GM19372 (cell line): ENCODE measurements around the gene MTTP.

Experiments
- ATAC-seq: cut with Tn5 transposase; IDR thresholded peaks from one replicate; pipeline ENCODE4 v1.9.1; 2021; ENCODE audit warnings: mild to moderate bottlenecking, low read depth, moderate library complexity; ENCODE audit not compliant: unreplicated experiment

The MTTP gene

DNA sequence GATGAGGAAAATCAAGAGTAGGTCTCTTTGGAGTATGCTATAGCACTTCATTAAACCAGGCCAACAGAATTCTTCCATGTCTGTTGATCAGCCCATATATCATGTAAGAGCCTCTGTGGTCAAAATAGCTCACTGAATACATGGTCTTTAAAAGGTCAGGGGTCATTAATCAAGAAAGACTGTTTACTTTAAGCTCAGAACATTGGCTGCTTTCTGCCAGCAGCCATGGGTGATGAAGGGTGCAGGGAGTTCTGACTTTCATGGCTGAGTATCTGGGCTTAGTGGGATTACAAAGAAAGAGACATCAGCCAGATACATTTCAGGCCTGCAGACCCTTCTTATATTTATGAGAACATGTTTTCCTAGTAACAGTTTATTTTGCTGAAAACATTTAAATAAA, 90.1 kb downstream of the MTTP start:
- no peak for ATAC-seq

DNA sequence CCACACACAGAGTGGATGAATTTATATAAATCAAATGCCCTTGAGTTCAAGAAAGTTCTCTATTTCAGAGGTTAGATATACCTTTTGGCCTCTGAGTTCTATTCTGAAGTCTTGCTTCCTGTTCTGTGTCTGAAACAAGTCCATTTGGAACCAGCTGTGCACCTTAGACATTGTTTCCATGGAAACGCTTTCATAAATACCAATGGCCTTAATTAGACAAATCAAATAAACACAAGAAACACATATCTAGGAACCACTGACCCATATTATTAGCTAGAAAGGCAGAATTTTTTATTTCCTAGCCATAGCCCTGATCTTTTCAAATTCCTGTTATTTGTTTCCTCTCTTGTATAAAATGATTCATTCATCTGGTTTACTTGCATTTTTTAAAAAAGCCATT, 91.4 kb downstream of the MTTP start:
- no peak for ATAC-seq

DNA sequence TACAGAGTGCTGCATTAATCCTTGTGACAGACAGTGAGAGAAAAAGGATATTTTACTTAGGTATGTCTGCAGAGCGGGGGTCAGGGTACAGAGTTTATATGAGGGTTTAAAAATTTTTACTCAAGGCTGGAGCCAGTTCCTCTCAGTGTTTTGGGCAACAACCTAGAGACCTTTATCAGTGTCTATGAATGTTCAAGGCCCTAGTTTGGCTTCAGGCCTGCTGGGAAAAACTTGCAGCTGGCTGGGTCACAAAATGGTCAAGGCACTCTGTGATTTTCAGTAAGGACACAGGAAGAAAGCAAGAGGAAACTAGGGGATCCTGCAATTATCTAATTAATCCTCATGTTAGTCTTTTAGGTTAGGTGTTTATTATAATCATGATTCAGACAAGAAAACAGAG, 93.8 kb downstream of the MTTP start:
- no peak for ATAC-seq

DNA sequence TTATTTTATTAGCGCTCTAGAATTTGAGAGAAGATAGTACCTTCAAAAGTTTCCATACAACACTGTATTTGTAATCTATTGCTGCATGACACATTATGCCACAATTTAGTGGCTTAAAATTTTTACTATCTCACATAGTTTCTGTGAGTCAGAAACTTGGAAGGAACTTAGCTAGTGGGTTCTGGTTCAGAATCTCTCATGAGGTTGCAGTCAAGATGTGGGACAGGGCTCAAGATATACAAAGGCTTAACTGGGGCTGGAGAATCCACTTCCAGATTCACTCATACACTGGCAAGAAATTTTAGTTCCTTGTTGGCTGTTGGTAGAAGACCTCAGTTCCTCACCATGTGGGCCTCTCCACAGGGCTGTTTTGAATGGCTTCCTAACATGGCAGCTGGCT, 94.5 kb downstream of the MTTP start:
- no peak for ATAC-seq

- no peak for ATAC-seq
Observed at GRCh38 chr4:99670409-99671073, 95.9 kb downstream of the MTTP start.
